GM10248 (cell line): Measurements from ENCODE around the gene RIN3.

ENCODE experiments used
- CTCF ChIA-PET: fragments of 300-600 bp; sonication (Branson Sonifier 250); formaldehyde crosslinking; extraction: SDS; loops from one replicate; lab custom pipeline; 2021; ENCODE audit warnings: antibody characterized with exemption; lab: Yijun Ruan, JAX
- POLR2A ChIA-PET: fragments of 350-650 bp; sonication (Branson Sonifier 250); formaldehyde crosslinking; extraction: SDS; loops from one replicate; lab custom pipeline; 2020; ENCODE audit warnings: antibody characterized with exemption; lab: Yijun Ruan, JAX
- DNase-seq: peaks from one replicate; pipeline ENCODE4 v3.0.0; 2012; ENCODE audit errors: extremely low spot score
- TF ChIP-seq, protein P1 (sequence below): IDR thresholded peaks from 2 replicates; pipeline ENCODE4 v1.5.1; 2012; ENCODE audit warnings: mild to moderate bottlenecking, low read depth; ENCODE audit errors: extremely low read depth, missing control alignments, control extremely low read depth

The RIN3 gene

DNA sequence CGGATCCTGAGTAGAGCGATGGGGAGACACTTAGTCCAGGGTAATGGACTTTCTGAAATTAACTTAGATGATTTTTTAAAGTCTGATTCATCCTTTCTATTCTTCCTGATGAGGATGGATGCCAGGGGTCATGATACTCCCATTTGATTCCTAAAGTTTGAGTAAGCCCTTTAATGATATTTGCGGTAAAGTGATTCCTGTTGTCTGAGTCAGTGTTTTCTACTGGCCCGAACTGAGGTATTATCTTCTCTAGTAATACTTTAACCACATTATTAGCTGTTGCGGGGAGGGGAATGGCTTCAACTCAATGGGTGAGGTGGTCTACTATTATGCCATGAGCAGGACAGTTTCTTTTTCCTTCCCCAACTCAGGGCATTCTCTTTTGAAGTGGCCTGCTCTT is 111.6 kb downstream of the RIN3 start:
- DNase-seq = no peak
- CTCF ChIA-PET = no interaction called here
- TF ChIP-seq, protein P1, sequence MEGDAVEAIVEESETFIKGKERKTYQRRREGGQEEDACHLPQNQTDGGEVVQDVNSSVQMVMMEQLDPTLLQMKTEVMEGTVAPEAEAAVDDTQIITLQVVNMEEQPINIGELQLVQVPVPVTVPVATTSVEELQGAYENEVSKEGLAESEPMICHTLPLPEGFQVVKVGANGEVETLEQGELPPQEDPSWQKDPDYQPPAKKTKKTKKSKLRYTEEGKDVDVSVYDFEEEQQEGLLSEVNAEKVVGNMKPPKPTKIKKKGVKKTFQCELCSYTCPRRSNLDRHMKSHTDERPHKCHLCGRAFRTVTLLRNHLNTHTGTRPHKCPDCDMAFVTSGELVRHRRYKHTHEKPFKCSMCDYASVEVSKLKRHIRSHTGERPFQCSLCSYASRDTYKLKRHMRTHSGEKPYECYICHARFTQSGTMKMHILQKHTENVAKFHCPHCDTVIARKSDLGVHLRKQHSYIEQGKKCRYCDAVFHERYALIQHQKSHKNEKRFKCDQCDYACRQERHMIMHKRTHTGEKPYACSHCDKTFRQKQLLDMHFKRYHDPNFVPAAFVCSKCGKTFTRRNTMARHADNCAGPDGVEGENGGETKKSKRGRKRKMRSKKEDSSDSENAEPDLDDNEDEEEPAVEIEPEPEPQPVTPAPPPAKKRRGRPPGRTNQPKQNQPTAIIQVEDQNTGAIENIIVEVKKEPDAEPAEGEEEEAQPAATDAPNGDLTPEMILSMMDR = no peak
- POLR2A ChIA-PET = no interaction called here

DNA sequence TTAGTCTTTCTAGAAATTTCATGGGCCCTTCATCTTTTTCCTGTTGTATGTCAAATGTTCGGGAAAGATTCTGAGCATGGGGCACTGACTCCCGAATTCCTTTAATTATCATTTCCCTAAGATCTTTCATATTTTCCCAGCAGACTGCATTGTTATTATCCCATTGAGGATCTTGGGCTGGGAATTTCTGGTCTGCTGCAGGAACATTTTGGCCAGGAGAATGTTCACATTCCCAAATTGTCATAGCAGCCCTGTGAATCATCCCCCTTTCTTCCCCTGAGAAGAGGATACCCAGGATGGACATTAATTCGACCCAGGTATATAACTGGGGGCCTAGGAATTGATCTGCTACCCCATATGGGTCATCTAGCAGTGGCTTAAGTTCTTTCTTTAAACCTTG is 112.5 kb downstream of the RIN3 start:
- TF ChIP-seq, protein P1 = no peak
- DNase-seq = no peak
- POLR2A ChIA-PET = no interaction called here
- CTCF ChIA-PET = no interaction called here

DNA sequence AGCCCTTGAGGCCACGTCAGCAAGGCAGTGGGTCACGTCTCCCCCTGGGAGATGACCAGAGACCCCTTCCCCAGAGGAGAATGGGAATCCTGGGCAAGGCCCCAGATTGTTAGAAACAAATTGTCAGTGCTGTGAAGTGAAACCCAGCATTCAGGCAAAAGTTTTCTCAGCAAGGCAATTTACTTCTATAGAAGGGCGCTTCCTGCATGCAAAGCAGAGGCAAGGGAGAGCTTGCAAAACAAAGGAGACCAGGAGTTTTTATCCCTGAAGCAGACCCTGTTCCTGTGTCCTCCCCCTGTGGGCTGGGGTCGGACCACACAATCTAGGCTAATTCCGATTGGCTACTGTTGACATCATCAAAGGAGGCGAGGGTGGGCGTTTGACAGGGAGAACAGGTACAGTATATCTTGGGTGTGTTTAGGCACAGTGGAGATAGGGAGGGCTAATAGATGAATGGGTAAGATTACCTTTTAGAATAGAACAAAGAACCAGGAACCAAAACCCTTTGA is 114.2 kb downstream of the RIN3 start:
- TF ChIP-seq, protein P1 = no peak
- CTCF ChIA-PET = no interaction called here
- POLR2A ChIA-PET = no interaction called here
- DNase-seq = no peak

DNA sequence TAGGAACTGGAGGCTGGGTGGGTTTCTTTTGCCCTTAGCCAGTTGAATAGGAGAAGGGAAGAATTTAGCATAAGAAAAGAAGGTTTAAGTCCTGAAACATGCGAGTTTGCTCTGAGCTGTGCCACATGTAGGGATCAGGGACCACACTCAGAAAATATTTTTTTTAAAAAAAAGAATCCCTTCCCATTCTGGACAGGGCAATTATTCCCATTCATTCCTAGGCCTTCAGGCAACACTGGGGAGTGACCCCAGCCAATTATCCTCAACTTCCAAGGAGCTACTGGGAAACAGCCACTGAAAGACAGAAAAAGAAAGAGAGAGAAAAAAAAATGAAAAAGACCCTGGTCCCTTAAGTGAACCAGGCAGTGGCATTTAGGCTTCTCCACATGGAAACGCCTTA is 115.1 kb downstream of the RIN3 start:
- TF ChIP-seq, protein P1 = no peak
- CTCF ChIA-PET = no interaction called here
- no peak for DNase-seq
- POLR2A ChIA-PET = no interaction called here

DNA sequence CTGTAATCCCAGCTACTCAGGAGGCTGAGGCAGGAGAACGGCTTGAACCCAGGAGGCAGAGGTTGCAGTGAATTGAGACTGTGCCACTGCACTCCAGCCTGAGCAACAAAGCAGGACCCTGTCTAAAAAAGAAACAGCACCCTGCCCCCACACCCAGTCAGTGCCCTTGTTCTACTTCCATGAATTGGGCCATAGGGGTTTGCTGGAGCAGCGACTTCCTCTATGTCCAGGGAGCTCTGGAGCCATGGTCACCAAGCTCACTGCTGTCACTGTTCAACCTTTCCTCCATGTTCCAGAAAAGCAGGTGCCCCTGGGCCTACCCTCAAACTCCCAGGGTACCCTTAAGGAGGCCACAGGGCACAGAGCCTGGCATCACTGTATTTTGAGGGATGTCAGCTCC is 116.8 kb downstream of the RIN3 start:
- no peak for DNase-seq
- POLR2A ChIA-PET = interaction anchor here (0.5 to 0.6 kb wide), 2 partner anchors 34 to 96 kb away, joined by 3 to 4 read pairs; no protein-coding TSS in a partner anchor
- TF ChIP-seq, protein P1 = no peak
- CTCF ChIA-PET = interaction anchor here (0.7 to 2.2 kb wide), 5 partner anchors 17 to 41 kb away, joined by 3 to 9 read pairs (median 3); no protein-coding TSS in a partner anchor

DNA sequence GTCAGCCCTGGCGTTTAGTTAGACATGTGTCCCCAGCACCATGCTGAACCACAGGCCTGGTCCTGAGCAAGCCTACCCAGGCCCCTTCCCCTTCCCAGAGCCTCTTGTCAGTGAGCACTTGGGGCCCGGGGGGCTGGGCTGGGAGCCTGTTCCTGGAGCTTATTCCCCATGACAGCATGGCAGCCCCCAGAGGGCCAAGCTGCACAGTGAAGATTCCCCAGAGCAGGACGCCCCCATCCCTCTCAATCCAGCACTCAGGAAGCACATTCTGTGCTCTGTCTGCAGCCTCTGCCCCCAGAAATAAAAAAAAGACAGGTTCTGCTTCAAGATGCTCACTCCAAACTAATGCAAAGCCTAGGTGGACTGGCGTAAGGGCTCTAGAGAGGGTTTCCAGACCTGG is 117.5 kb downstream of the RIN3 start:
- DNase-seq = no peak
- POLR2A ChIA-PET = interaction anchor here (0.5 kb wide), 1 partner anchor 96 kb away, joined by 3 read pairs; no protein-coding TSS in a partner anchor
- TF ChIP-seq, protein P1 = no peak
- CTCF ChIA-PET = interaction anchor here (0.7 to 2.2 kb wide), 3 partner anchors 18 to 42 kb away, joined by 3 to 9 read pairs (median 3); no protein-coding TSS in a partner anchor
